DND-41 (cell line): ENCODE data around the gene HOXD9.

Source experiments
- CTCF ChIP-seq: IDR thresholded peaks from 2 replicates; pipeline ENCODE4 v1.5.1; 2012; ENCODE audit warnings: borderline replicate concordance, low read length, moderate library complexity, mild to moderate bottlenecking; ENCODE audit not compliant: poor library complexity, severe bottlenecking; ENCODE audit errors: extremely low read depth
- EZH2 ChIP-seq: IDR thresholded peaks from 3 replicates; pipeline ENCODE4 v1.6.1; 2012; ENCODE audit warnings: borderline replicate concordance, low read depth, mild to moderate bottlenecking, moderate library complexity, low read length, inconsistent platforms; ENCODE audit not compliant: severe bottlenecking

GRCh38 chr2:176103194-176103593 lies 19.3 kb upstream of the HOXD9 start:
- TF ChIP-seq CTCF (no peak), EZH2 (no peak)
